SH-SY5Y (cell line): Measurements from ENCODE around the gene SVEP1.

Experiments used
- GATA2 ChIP-seq: IDR thresholded peaks from 2 replicates; pipeline ENCODE4 v1.6.1; 2011; ENCODE audit warnings: mild to moderate bottlenecking, low read depth, low read length
- GATA3 ChIP-seq: IDR thresholded peaks from 2 replicates; pipeline ENCODE4 v1.6.1; 2011; ENCODE audit warnings: low read depth, mild to moderate bottlenecking, low read length, moderate library complexity

DNA sequence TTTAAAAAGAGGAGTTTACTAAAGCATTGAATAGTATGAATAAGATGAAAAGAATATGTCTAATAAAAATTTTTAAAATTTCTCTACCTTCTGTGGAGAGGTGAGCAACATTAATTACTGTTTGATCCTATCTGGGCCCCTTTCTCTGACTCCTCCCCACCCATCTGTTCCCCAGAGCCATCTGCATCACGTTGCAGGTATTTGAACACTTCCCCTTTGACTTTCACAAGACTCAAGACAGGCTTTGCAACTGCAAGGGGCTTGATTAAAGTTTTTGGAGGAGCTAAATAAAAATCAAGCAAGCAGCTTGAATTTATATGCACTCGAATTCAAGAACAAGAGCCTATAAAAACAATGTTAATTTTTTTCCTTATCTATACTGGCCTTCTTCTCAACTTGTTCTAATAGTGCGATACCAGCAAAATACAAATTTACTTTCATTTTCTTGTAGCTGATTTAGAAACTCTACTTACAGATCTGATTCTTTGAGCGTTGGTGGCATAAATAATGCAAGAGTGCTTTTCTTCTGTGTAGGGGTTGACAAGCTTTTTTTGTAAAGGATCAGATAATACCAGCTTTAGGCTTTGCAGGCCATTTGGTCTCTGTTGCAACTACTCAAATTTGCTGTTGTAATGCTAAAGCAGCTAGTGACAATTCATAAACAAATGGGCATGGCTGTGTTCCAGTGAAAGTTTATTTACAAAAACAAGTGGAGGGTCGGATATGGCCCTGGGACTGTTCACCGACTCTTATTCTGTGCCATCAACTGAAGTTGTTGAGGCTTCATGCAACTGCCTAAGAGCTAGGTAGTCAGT is 263.1 kb downstream of the SVEP1 start:
- no peak for TF ChIP-seq GATA3
- TF ChIP-seq GATA2 = no peak
